HG03025 (cell line): ENCODE results near the gene SNRPE.
"Not testable (repeated sequence)": the region's sequence is repeated elsewhere in the genome, so short reads cannot be mapped to it uniquely, and the experiment has no call there.

Experiments used
- ATAC-seq: cut with Tn5 transposase; IDR thresholded peaks from one replicate; pipeline ENCODE4 v1.9.1; 2021; ENCODE audit warnings: mild to moderate bottlenecking, moderate library complexity; ENCODE audit not compliant: unreplicated experiment, low FRiP score

Gene SNRPE

GRCh38 chr1:203861379-203862184, at the start of gene SNRPE:
SNRPE (plus strand) TSS chr1:203861599; CDS start chr1:203861660, 61 bp downstream.
- ATAC-seq = peak; percentile 97

GRCh38 chr1:203813581-203814341, 47.6 kb upstream of the SNRPE start:
- ATAC-seq = no peak

DNA sequence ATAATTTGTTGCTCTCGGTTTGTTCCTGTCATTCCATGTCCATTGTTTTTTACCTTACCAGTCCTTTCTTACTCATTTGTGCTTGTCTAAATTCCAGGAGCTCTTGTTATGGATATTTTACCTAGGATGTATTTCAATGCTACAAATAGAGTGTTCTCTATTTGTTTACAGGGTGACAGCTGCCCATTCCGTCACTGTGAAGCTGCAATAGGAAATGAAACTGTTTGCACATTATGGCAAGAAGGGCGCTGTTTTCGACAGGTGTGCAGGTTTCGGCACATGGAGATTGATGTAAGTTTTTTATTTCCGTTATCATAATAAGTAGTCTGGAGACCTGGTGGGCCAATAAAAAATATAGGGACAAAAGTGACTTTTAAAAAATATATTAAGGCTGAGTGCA, 43.0 kb upstream of the SNRPE start:
- ATAC-seq = no peak

DNA sequence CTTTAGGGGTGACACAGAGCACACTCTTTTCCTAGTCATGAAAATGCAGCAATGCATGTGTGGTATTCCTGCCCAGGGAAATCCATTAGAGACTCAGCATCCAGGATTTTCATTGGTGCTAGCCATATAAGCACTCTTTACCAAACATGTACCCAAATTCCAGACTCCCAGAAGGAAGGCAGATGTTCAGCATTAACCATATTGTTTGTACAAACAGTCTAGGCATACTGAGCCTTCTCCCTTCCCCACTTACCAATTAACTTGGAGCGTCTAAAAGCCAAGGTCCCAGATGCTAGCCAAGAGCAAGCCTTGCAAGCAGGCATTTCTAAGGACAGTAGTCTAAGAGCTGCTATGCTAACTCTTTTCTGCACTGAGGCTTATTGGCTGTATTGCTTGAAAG, 38.1 kb upstream of the SNRPE start:
- ATAC-seq = no peak

- no peak for ATAC-seq
Observed at GRCh38 chr1:203826175-203826574, 35.2 kb upstream of the SNRPE start.

GRCh38 chr1:203828002-203828401, 33.4 kb upstream of the SNRPE start:
- ATAC-seq = no peak

DNA sequence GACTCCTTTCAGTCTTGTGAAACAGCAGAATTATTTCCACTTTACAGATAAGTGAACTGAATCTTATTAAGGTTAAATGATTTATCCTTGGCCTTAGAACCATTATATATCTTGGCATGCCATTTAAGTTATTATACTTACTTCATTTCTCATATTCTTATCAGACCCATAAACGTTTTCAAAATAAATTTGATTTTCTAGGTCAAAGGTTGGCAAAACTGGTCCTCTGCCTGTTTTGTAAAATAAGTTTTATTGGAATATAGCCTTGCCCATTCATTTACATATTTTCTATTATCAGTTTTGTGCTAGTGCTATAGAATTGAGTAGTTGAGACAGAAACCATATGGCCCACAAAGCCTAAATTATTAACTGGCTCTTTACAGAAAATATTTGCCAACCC, 32.9 kb upstream of the SNRPE start:
- no peak for ATAC-seq

DNA sequence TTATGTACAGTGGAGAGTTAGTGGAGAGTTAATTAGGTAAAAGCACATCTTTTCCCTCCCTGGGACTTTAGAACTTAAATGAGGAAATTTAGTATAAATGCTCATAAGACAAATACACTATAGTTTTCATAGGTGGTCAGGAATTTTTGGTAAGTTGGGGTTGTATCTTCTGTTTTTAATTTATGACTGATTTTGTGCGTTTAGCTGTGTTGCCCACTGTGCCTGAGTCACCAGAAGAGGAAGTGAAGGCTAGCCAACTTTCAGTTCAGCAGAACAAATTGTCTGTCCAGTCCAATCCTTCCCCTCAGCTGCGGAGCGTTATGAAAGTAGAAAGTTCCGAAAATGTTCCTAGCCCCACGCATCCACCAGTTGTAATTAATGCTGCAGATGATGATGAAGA, 32.2 kb upstream of the SNRPE start:
- ATAC-seq = not testable (repeated sequence)

DNA sequence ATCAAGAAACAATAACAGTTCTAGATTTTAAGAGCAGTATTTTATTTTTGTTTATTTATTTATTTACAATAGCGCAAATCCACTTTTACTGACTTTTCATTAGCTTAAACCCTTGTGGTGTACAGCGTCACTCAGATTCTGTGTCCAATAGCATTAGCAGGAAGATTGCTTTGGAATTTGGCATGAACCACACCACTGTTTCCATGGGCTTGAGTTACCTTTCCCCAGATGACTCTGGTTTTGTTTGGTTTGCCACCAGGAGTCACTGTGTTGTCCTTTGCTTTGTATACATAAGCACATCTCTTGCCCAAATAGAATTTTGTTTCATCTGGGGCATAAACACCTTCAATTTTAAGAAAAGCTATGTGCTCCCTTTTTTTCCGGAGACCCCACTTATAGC, 25.9 kb upstream of the SNRPE start:
- no peak for ATAC-seq

DNA sequence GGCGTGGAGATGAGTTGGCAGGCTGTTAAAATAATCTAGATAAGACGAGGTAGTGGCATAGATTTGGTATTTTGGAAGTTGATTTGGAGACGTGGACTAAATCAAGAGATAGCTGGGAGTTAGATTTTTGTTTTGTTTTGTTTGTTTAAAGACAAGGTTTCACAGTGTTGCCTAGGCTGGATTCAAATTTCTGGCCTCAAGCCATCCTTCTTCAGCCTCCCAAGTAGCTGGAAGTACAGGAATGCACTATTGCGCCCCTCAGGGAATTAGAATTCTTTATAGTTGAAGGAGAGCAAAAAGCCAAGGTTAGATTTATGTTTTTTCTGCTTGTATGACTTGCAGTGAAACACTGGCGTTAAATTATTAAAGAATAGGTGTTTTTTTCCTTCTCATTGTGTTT, 22.3 kb upstream of the SNRPE start:
- no peak for ATAC-seq

DNA sequence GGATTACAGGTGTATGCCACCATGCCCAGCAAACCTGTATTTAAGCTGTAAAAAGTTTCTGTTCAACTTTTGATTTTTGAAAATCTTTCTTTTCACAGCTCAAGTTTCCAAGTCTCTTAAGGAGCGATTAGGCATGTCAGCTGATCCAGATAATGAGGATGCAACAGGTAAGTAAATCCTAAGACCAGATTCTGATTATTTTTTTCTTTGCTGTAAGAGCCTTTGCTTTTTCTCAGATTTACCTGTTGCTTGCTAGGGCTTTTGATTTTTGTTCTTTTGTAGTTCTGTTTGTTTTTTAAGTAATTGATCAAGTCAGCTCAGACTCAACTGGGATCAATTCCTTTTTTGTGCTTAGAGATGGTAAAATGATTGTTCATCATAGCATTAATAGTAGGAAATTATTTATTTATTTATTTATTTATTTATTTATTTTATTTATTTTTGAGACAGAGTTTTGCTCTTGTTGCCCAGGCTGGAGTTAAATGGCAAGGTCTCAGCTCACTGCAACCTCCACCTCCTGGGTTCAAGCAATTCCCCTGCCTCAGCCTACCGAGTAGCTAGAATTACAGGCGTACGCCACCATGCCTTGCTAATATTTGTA, 21.1 kb upstream of the SNRPE start:
- ATAC-seq = no peak

GRCh38 chr1:203842559-203842876, 18.9 kb upstream of the SNRPE start:
- no peak for ATAC-seq

- ATAC-seq = no peak
Observed at GRCh38 chr1:203843435-203843834, 18.0 kb upstream of the SNRPE start.

DNA sequence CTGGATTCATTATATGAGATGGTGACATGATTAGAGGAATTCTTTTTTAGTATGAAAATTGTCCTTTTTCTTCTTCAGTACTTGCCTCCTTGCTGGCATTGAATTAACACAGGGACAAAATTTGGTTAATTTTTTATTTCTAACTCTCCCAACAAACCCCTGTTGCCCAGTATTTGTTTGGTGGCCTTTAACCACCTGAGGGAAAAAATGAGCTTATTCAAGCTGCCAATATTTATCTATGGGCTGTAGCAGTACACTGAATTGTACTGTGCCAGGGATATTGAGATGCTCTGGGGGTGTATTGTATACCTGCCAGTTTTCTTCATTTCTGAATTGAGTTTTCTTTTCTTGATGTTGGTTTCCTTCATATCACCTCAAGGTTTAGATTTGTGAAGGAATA, 8.3 kb upstream of the SNRPE start:
- ATAC-seq = not testable (repeated sequence)

GRCh38 chr1:203858055-203858454, 3.3 kb upstream of the SNRPE start:
- ATAC-seq = no peak

GRCh38 chr1:203858975-203859374, 2.4 kb upstream of the SNRPE start:
- no peak for ATAC-seq

DNA sequence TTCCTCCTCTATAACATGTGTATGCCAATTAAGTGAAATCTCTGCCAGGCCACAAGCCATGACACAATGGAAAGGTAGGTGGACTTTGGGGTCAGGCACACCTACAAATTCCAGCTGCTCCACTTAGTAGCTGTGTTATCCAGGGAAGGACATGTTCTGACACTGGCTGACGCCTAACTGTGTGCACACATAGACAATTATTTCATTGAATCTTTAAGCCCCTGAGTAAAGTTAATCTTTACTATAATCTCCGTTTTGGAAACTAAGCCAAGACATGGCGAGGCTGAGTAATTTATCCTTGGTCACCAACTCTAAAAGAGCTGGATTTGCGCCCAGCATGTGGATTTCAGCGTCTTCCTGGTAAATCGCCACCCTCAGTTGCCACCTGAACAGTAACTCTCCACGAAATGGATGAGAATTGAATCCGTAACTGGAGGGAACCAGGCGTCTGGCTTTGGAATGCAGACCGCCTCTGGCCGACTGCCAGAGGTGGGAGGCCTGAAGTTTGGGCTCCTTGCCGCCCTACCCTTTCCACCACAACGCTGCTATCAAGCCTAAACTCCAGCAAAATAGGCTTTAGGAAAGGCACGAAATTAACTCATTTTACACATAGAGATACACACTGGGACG, 888 bp upstream of the SNRPE start:
- ATAC-seq = no peak

- no peak for ATAC-seq
Observed at GRCh38 chr1:203867802-203868201, 6.4 kb downstream of the SNRPE start.

DNA sequence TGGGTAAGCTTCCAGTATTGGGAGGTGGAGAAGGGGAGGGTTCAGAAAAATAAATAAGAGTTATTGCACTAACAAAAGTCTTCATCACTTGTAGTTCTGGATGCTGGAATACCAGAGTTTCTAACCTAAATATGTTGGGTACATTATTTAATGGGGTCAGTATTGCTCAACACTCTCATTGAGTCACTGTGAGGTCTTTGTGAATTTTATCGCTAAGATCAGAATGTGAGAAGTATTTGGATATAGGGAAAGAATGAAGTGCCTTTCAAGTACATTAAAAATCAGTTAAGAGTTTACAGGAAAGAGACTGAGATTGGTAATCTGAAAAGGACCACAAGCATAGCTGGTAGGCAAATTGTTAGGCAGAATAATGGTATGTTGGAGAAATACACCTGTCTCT, 8.8 kb downstream of the SNRPE start:
- ATAC-seq = no peak

DNA sequence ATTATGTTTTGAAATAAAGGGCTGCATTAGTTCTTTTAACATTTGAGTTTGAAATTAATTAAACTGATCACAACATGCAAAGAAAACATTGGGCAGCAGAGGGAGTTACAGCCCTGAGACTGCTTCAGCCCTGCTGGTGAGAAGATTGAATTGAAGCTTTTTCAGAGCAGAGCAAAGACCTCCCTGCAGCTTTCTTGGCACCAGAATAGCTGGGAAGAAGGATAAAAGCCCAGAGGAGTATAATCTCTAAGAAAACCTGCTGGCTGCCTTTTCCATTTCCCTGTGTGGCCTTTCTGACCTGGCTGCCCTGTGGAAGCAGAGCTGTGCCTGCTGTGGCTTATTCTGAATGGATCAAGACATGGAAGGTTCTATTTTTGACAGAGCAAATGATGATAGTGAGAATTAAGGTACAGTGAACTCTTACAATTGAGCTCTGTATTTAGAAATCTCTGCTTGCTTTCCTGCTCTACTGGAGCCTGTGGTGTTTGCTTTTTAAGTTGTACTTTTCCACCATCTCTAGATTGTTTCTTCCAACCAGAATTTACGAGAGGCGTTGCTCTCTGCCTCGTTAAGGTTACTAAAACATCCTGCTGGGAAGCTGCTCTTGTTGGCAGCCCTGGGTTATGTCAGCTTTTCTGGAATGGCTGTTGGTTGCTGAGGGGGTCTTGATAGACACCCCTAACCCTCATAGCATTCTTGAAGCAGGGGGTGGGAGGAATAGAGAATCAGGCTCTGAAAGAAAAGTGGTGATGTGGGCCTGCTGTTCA, 9.9 kb downstream of the SNRPE start:
- no peak for ATAC-seq
